IMR-90 (cell line): ENCODE measurements around the gene MAP3K15. TPM values are rescaled to one million over a fixed set of nuclear protein-coding genes. Genes with fewer than 3 reads are reported as not detected.

Experiments
- ATAC-seq: fragments of 200-7000 bp; cut with Tn5 transposase; 2 replicates; pipeline ENCODE4 v1.9.1; 2020; ENCODE audit warnings: low read depth, mild to moderate bottlenecking, moderate library complexity
- BruUV-seq: library from RNA; stranded (reverse); fragments of 400-500 nt; replicated peaks from 2 replicates; lab custom pipeline; 2021; lab: Mats Ljungman, UMichigan
- CTCF ChIA-PET: fragments of 300-600 bp; formaldehyde crosslinking; extraction: SDS; loops from one replicate; lab custom pipeline; 2021; ENCODE audit warnings: antibody characterized with exemption; lab: Yijun Ruan, JAX
- POLR2A ChIA-PET: fragments of 300-600 bp; sonication (Branson Sonifier 250); formaldehyde crosslinking; loops from one replicate; lab custom pipeline; 2022; ENCODE audit warnings: antibody characterized with exemption; ENCODE audit not compliant: unreplicated experiment; lab: Charles Lee
- DNase-seq: peaks from one replicate; pipeline ENCODE4 v3.0.0; 2013
- H2AFZ ChIP-seq: replicated peaks from 2 replicates; pipeline ENCODE3; 2013; ENCODE audit warnings: low read length, mild to moderate bottlenecking; ENCODE audit not compliant: poor library complexity
- H2AK5ac ChIP-seq: 2 replicates; pipeline ENCODE4 v1.6.1; 2013; ENCODE audit warnings: low read depth, low read length, inconsistent platforms
- H2AK9ac ChIP-seq: replicated peaks from 2 replicates; pipeline ENCODE3; 2013; ENCODE audit warnings: mild to moderate bottlenecking, low read depth, low read length, moderate library complexity; ENCODE audit not compliant: poor library complexity
- H2BK120ac ChIP-seq: 2 replicates; pipeline ENCODE4 v1.6.1; 2013; ENCODE audit warnings: low read depth, low read length, inconsistent platforms
- H2BK15ac ChIP-seq: 3 replicates; pipeline ENCODE4 v1.6.1; 2013; ENCODE audit warnings: low read depth, low read length, inconsistent platforms
- H2BK20ac ChIP-seq: 2 replicates; pipeline ENCODE4 v1.6.1; 2013; ENCODE audit warnings: low read depth, mild to moderate bottlenecking, inconsistent platforms, low read length, moderate library complexity
- H2BK5ac ChIP-seq: 2 replicates; pipeline ENCODE4 v1.6.1; 2013; ENCODE audit warnings: mild to moderate bottlenecking, low read depth, low read length, inconsistent platforms; ENCODE audit not compliant: poor library complexity, severe bottlenecking
- H3K14ac ChIP-seq: replicated peaks from 2 replicates; pipeline ENCODE4 v1.6.1; 2013; ENCODE audit warnings: low read depth, low read length, inconsistent platforms
- H3K18ac ChIP-seq: 2 replicates; pipeline ENCODE4 v1.6.1; 2013; ENCODE audit warnings: low read depth, low read length, control low read depth
- H3K23ac ChIP-seq: 2 replicates; pipeline ENCODE4 v1.6.1; 2013; ENCODE audit warnings: low read depth, low read length, inconsistent platforms
- H3K27ac ChIP-seq: 2 replicates; pipeline ENCODE4 v1.5.1; 2013; ENCODE audit warnings: mild to moderate bottlenecking, control low read depth, low read length; ENCODE audit not compliant: insufficient read depth
- H3K27me3 ChIP-seq: 2 replicates; pipeline ENCODE4 v1.6.1; 2013; ENCODE audit warnings: low read length; ENCODE audit not compliant: control insufficient read depth, insufficient read depth
- H3K36me3 ChIP-seq: 2 replicates; pipeline ENCODE4 v1.6.1; 2013; ENCODE audit warnings: low read length, mixed read lengths; ENCODE audit not compliant: control insufficient read depth, insufficient read depth
- H3K4ac ChIP-seq: 2 replicates; pipeline ENCODE4 v1.6.1; 2013; ENCODE audit warnings: low read depth, low read length, inconsistent platforms
- H3K4me1 ChIP-seq: 2 replicates; pipeline ENCODE4 v1.6.1; 2013; ENCODE audit warnings: low read length, mixed read lengths; ENCODE audit not compliant: control insufficient read depth, insufficient read depth
- H3K4me2 ChIP-seq: 2 replicates; pipeline ENCODE4 v1.6.1; 2013; ENCODE audit warnings: low read depth, mild to moderate bottlenecking, control low read depth, low read length, moderate library complexity
- H3K4me3 ChIP-seq: 2 replicates; pipeline ENCODE4 v1.5.1; 2013; ENCODE audit warnings: low read depth, mild to moderate bottlenecking, control low read depth, low read length, moderate library complexity; ENCODE audit not compliant: insufficient read depth
- H3K56ac ChIP-seq: 2 replicates; pipeline ENCODE4 v1.6.1; 2013; ENCODE audit warnings: low read length, inconsistent platforms; ENCODE audit not compliant: insufficient read depth; ENCODE audit errors: extremely low read depth
- H3K79me1 ChIP-seq, 2 experiments: 2 replicates each; pipeline ENCODE4 v1.6.1; 2013; ENCODE audit warnings: low read length in 2 of 2, inconsistent platforms in 1 of 2, low read depth in 1 of 2
- H3K9ac ChIP-seq: 2 replicates; pipeline ENCODE4 v1.6.1; 2013; ENCODE audit warnings: low read depth, low read length, control low read depth
- H3K9me1 ChIP-seq: 2 replicates; pipeline ENCODE4 v1.6.1; 2013; ENCODE audit warnings: low read length, inconsistent platforms; ENCODE audit not compliant: insufficient read depth
- H3K9me3 ChIP-seq: 2 replicates; pipeline ENCODE4 v1.6.1; 2013; ENCODE audit warnings: low read length; ENCODE audit not compliant: control insufficient read depth, insufficient read depth
- H4K20me1 ChIP-seq: 2 replicates; pipeline ENCODE4 v1.6.1; 2013; ENCODE audit warnings: low read length, inconsistent platforms; ENCODE audit not compliant: insufficient read depth
- H4K5ac ChIP-seq: 2 replicates; pipeline ENCODE4 v1.6.1; 2013; ENCODE audit warnings: mild to moderate bottlenecking, low read depth, low read length, control low read depth
- H4K8ac ChIP-seq, 2 experiments: 2 replicates each; pipeline ENCODE4 v1.6.1; 2013; ENCODE audit warnings: low read depth in 2 of 2, low read length in 2 of 2, control low read depth in 1 of 2, inconsistent platforms in 1 of 2
- H4K91ac ChIP-seq: 2 replicates; pipeline ENCODE4 v1.6.1; 2013; ENCODE audit warnings: low read depth, low read length, inconsistent platforms; ENCODE audit not compliant: insufficient read depth
- BHLHE40 ChIP-seq: fragments of 150-350 bp; IDR thresholded peaks from 2 replicates; pipeline ENCODE4 v1.6.1; 2016; ENCODE audit warnings: mild to moderate bottlenecking, low read depth, low read length
- CEBPB ChIP-seq: IDR thresholded peaks from 2 replicates; pipeline ENCODE4 v1.6.1; 2012; ENCODE audit warnings: low read depth, low read length, improper control_type of control experiment
- CHD1 ChIP-seq: IDR thresholded peaks from 2 replicates; pipeline ENCODE4 v1.6.1; 2012; ENCODE audit warnings: low read depth, low read length, improper control_type of control experiment
- CTCF ChIP-seq: conservative IDR thresholded peaks from 2 replicates; pipeline ENCODE4 v1.5.1; 2012; ENCODE audit warnings: mild to moderate bottlenecking, low read depth, low read length, improper control_type of control experiment
- MAFK ChIP-seq: IDR thresholded peaks from 2 replicates; pipeline ENCODE4 v1.6.1; 2012; ENCODE audit warnings: low read depth, low read length, improper control_type of control experiment
- MAZ ChIP-seq: IDR thresholded peaks from 2 replicates; pipeline ENCODE4 v1.6.1; 2012; ENCODE audit warnings: low read depth, mild to moderate bottlenecking, low read length, improper control_type of control experiment, moderate library complexity, borderline replicate concordance
- MXI1 ChIP-seq: IDR thresholded peaks from 2 replicates; pipeline ENCODE4 v1.6.1; 2012; ENCODE audit warnings: low read depth, mild to moderate bottlenecking, low read length, moderate library complexity, borderline replicate concordance
- NFE2L2 ChIP-seq: fragments of 150-350 bp; IDR thresholded peaks from 2 replicates; pipeline ENCODE4 v1.6.1; 2016; ENCODE audit warnings: low read depth, mild to moderate bottlenecking, low read length
- POLR2A ChIP-seq: IDR thresholded peaks from 2 replicates; pipeline ENCODE4 v1.6.1; 2012; ENCODE audit warnings: mild to moderate bottlenecking, low read depth, low read length
- RAD21 ChIP-seq: IDR thresholded peaks from 2 replicates; pipeline ENCODE4 v1.6.1; 2012; ENCODE audit warnings: low read length, improper control_type of control experiment
- RCOR1 ChIP-seq: IDR thresholded peaks from 2 replicates; pipeline ENCODE4 v1.6.1; 2012; ENCODE audit warnings: mild to moderate bottlenecking, low read length, improper control_type of control experiment; ENCODE audit not compliant: insufficient replicate concordance
- RFX5 ChIP-seq: IDR thresholded peaks from 2 replicates; pipeline ENCODE4 v1.8.0; 2012; ENCODE audit warnings: low read depth, mild to moderate bottlenecking, low read length, moderate library complexity
- SMC3 ChIP-seq: fragments of 150-350 bp; IDR thresholded peaks from 2 replicates; pipeline ENCODE4 v1.6.1; 2016; ENCODE audit warnings: low read depth, mild to moderate bottlenecking, antibody characterized with exemption, low read length, moderate library complexity
- WGBS, 2 experiments: methylation state at CpG; one replicate each; pipeline versions ENCODE4 v1.1.5 to v1.1.7; 2013; ENCODE audit warnings: missing lambda C conversion rate in 2 of 2; ENCODE audit not compliant: insufficient read length in 1 of 2; ENCODE audit errors: extremely low coverage in 2 of 2; 5-methylcytosine and 5-hydroxymethylcytosine counted together
- dilution Hi-C: fragments of 300-500 bp; cut with HindIII; formaldehyde crosslinking; loops from one replicate; pipeline ENCODE4 v1.14.3; 2018; ENCODE audit warnings: low sequenced_read_pairs; ENCODE audit not compliant: unreplicated experiment
- in situ Hi-C: fragments of 300-500 bp; cut with MboI; formaldehyde crosslinking; loops from 3 replicates; pipeline ENCODE4 v1.14.3; 2019; ENCODE audit warnings: low sequenced_read_pairs, inconsistent platforms, mixed read lengths
- intact Hi-C: fragments of 100-400 bp; cut with micrococcal nuclease; formaldehyde crosslinking; loops from 2 replicates; pipeline ENCODE4 v1.10.0; 2022
- polyA plus RNA-seq, 3 experiments: library from polyadenylated mRNA; depleted of rRNA; stranded (reverse); fragments of >200 nt; gene quantifications; 2 replicates each; pipeline ENCODE4 v1.2.3, GENCODE V29; 2012; ENCODE audit warnings: low replicate concordance in 1 of 3
- total RNA-seq: library from RNA; depleted of rRNA; stranded (reverse); fragments of >200 nt; gene quantifications from 2 replicates; pipeline ENCODE4 v1.2.3, GENCODE V29; 2012

The MAP3K15 gene
- total and polyA plus RNA-seq, 2 of the 4 experiments (the other 2 are of a cell fraction), result under 0.01 to 0.10 TPM

GRCh38 chrX:19564606-19565005, 49.3 kb upstream of the MAP3K15 start:
- no peak overlapping the region for H2BK20ac ChIP-seq
- no peak overlapping the region for H2BK15ac ChIP-seq
- no peak overlapping the region for H3K56ac ChIP-seq
- H3K9me1 ChIP-seq, result peaks cover 11% of the 10 kb centered on the region
- H3K18ac ChIP-seq, result no peak overlapping the region
- intact Hi-C loops (no loop called here), in situ Hi-C loops (no loop called here), dilution Hi-C loops (no loop called here)
- H2BK5ac ChIP-seq, result no peak overlapping the region
- H2AK9ac ChIP-seq, result no peak overlapping the region
- H3K9me3 ChIP-seq, result no peaks in the 10 kb centered on the region
- no peak overlapping the region for H4K8ac ChIP-seq
- H3K4me3 ChIP-seq, result no peak overlapping the region
- H3K79me1 ChIP-seq, result peaks cover 0 to 11% of the 10 kb centered on the region in 2 experiments; a peak in 3 of 4 replicates
- H3K14ac ChIP-seq, result no peak overlapping the region
- H3K9ac ChIP-seq, result no peak overlapping the region
- no peaks in the 10 kb centered on the region for H4K20me1 ChIP-seq
- no peak overlapping the region for H2AK5ac ChIP-seq
- H3K4ac ChIP-seq, result no peak overlapping the region
- H3K4me1 ChIP-seq, result peaks cover 8% of the 10 kb centered on the region
- ATAC-seq (no peak), DNase-seq (no peak)
- no CpG with 5 or more reads among the region's 1 CpG for WGBS, 2 experiments
- H2AFZ ChIP-seq, result no peak overlapping the region
- TF ChIP-seq MXI1 (no peak), CEBPB (no peak), RAD21 (no peak), POLR2A (no peak), CHD1 (no peak), CTCF (no peak), SMC3 (no peak), NFE2L2 (no peak), RCOR1 (no peak), BHLHE40 (no peak), MAZ (no peak), RFX5 (no peak), MAFK (no peak)
- no peak overlapping the region for H3K4me2 ChIP-seq
- H3K23ac ChIP-seq, result no peak overlapping the region
- 0 out of 2 replicates have a peak, but pooled peaks cover 1% of the 10 kb centered on the region for H3K36me3 ChIP-seq
- no peak overlapping the region for H4K5ac ChIP-seq
- no TSS peak for BruUV-seq
- no peak overlapping the region for H4K91ac ChIP-seq
- POLR2A ChIA-PET, result no interaction called here
- no peaks in the 10 kb centered on the region for H3K27me3 ChIP-seq
- H3K27ac ChIP-seq, result no peak overlapping the region
- CTCF ChIA-PET, result no interaction called here
- H2BK120ac ChIP-seq, result no peak overlapping the region
